HG03066 (cell line): Measurements from ENCODE around the gene KLHL3.
A peak's percentile ranks its signal among the peaks of the same experiment; 100 is the strongest.
"Not testable (repeated sequence)": the region's sequence is repeated elsewhere in the genome, so short reads cannot be mapped to it uniquely, and the experiment has no call there.

Source experiments
- ATAC-seq: cut with Tn5 transposase; IDR thresholded peaks from one replicate; pipeline ENCODE4 v1.9.1; 2021; ENCODE audit warnings: low read depth; ENCODE audit not compliant: unreplicated experiment

KLHL3 gene

DNA sequence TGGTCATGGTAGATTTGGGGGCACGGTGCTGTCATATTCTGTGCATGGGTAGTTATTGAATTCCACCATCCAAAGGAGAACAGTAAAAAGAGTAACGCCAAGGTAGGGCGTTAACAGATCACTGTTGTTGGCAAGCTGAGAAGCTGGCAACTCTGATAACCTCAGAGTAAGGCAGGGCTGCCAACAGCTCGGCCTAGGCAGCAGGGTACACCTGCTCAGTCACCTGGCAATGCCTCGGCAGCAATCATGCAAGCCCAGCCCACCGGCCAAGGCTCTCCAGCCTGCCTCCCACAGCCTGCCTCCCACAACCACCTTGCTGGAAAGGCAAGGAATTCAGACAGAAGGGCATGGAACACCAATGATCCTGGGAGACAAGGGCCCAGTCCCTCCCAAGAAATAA lies 63.9 kb downstream of the KLHL3 start:
- ATAC-seq: no peak

DNA sequence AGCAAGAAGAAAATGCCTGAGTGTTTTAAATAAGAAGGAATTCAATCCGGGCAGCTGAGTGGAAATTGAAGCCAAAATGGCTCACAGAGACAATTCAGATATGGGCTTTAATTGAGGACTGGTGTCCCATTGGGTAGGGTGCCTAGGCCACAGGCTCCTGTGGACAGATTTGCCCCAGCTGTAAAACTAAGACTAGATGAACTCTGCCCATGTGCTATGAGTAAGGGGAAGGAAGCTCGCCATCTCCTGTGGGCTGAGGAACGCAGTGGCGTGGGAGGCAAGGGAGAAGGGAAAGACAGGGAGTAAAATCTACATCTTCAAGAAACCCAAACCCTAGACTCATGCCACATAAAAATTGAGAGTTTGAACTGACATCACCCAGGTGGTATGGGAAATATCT lies 66.1 kb downstream of the KLHL3 start:
- ATAC-seq: no peak

- ATAC-seq: no peak
Measured at GRCh38 chr5:137668637-137669036, 67.3 kb downstream of the KLHL3 start.

DNA sequence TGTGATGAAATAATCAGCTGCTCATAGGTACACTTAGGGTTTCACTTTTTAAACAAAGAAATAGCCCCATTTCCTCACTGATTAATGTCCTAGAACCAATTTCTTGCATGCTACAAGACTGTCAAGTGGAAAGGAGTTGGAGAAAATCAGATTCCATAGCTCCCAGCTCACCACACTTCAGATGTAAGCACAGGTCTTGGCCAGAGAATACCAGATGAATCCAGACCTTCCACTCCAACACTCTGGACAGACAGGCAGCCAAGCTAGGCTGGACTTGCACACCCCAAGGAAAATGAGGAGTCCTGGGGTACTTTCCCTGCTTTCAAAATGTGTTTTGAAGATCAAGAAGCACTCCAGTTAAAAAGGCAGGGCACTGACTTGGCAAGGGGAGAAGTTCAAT lies 68.5 kb downstream of the KLHL3 start:
- ATAC-seq: no peak

- no peak for ATAC-seq
Measured at GRCh38 chr5:137666901-137667300, 69.0 kb downstream of the KLHL3 start.

DNA sequence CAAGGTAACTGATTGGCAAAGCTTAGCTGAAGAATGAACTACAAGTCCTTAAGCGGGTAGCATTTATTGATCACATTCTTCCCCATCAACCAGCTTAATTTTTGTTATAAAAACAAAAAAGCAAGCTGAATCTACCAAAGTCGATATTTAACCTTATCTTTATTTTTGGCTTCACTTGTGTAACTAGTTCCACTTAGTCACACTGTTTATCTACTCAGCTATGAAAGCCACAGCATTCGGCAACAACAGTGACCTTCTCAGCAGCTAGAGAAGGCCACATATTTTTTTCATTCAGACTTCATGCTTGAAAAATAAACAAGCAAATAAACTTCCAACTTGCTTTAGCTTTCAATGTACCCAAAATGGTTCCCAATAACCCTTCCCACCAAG lies 69.4 kb downstream of the KLHL3 start:
- peak; percentile 50 for ATAC-seq

DNA sequence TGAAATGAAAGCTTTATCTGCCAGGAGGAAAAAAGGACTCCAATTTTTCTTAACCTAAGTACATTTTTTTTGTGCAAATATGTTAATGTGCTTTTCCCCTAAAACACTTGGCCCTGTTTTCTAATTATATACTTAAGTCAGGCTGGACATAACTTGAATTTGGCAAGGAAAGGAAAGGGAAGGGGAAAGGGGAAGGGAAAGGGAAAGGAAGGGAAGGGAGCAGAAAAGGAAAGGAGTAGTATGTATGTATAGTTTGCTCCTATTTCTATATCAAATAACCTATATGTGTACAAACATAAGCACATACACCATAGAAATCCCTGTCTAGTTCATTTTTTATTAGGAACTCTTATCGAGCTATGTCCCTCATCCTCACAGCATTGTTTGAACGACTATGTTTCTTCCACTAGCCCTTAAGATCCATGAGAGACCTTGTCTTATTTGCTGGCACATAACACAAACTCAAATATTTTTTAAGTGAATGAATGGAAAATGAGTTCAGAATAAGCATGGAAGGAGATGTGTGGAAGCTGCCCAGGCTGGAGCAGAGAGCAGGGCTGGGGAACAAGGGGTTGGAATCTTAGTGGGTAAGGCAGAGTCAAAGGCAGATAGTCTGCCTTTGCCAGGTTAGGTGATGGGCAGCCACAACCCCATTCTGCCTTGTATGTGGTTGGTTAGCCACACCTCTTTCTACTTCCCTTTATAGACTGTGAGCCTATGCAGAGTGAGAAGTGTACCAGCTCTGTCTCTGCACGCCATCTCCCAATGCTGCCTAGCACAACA lies 70.0 kb downstream of the KLHL3 start:
- peak; percentile 100 for ATAC-seq

DNA sequence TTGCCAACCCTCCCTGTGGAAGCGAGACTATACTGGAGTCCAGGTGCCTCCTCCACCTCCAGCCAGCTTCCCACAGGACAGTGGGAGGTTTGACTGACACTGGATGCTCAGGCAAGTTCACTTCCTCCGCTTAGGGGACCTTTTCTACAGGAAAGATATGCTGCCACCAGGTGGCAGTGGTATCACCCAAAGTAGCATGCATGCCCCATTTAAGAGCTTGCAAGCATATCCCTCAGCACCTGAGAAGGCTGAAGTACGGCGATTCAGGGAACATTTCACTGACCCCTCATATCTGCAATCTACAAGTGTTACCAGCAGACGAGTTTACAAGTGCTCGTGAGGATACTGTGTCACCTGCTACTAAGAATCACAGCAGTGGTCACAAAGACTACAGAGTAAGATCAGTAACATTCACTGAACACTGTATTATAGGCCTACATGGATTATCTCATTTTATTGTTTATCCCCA lies 75.5 kb downstream of the KLHL3 start:
- peak; percentile 99 for ATAC-seq

DNA sequence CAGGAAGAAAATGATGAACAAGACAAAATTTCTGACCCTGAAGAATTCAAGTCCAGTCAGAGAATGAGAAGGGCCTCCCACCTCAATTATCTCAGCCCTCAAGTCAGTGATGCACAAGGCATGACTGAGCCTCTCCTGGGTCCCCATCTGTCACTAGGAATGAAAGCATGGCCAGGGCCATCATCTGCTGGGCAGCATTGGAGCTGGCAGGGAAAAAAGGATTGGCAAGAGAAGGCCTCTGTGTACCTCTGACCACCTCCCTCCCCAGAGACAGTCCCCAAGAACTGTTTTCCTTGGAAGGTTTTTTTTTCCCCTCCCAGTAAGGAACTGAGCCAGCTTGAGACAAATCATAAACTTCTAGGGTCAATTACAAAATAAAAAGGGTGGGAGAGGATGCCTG lies 76.7 kb downstream of the KLHL3 start:
- ATAC-seq: no peak

GRCh38 chr5:137658324-137658723 lies 77.6 kb downstream of the KLHL3 start:
- no peak for ATAC-seq

- no peak for ATAC-seq
Measured at GRCh38 chr5:137657073-137657472, 78.8 kb downstream of the KLHL3 start.

- no peak for ATAC-seq
Measured at GRCh38 chr5:137656558-137656957, 79.3 kb downstream of the KLHL3 start.

DNA sequence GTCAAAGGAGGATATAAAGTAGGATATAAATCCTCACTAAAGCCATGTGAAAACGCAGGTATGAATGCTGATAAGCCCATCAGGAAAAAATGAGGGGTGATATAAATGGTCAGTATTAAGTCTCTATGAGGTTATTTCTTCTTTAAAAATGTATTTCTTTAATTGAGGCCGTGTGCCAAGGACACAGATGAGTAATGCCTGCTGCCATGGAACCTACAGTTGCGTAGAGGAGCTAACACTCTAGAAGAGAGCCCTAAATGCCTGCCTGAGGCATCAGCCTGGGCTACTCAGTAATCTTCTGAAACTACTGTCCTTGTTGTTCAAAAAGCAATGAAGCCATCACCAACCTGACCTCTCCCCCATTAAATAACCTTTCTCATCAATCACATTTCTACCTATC lies 84.9 kb downstream of the KLHL3 start:
- ATAC-seq: no peak

DNA sequence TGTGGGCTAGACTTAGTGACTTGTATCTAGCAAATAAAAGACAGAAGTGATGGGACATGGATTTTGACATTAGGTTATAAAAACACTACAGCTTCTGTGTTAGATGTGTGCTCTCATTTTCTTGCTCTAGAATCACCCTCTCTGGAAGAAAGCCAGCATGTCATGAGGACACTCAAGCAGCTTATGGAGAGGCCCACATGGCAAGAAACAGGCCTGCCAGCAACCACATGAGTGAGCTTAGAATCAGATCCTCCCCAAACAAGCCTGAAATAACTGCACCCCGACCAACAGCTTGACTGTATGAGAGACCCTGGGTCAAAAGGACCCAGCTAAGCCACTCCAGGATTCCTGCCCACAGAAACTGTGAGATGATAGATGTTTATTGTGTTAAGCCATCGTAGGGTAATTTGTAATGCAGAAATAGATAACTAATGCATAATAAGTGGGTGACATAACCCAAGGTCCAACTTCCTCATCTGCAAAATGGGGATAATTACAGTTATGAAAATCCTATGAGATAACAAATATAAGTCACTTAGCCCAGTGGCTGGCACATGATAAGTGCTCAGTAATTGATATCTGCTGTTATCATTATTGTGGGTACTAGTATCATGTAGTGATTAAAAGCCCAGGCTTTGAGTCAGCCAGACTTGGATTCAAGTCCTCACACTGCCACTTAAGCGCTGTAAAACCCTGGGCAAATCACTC lies 86.5 kb downstream of the KLHL3 start:
- ATAC-seq: no peak

DNA sequence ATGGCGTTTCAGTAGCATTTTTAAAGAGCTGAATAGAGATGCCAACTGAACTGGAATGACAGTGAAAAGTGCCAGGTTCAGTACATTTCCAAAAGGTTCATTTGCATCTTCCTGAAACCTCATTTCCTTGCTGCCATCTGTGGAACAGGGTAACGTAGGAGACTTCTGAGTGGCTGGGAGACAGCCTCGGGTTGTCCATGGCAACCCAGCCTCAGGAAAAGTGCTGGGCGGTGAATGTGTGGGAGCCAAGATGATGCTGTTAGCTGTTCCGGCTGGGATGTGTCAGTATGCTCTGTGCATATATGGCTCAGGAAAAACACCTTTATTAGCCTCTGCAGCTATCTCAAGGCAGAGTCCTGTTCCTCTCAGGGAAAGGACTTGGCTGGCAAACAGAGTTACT lies 87.5 kb downstream of the KLHL3 start:
- ATAC-seq: no peak

DNA sequence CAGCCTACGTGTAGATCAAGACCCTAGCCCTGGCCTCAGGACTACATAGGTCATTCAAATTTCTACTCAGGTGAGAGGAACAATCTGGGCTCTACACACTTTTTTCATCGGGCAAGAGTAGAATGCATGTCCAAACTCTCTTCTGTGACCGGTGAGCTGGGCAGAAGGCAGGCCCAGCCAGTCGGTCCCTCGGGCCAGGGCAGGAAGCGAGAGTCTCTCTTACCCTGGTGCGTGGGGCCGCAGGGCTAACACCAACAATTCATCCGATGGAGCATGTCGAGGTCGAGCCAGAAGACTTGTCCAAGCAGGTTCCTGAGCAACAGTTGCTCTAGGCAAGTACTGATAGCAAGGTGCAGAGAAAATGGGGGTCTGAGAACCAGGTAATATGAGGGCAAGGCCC lies 88.5 kb downstream of the KLHL3 start:
- ATAC-seq: no peak

DNA sequence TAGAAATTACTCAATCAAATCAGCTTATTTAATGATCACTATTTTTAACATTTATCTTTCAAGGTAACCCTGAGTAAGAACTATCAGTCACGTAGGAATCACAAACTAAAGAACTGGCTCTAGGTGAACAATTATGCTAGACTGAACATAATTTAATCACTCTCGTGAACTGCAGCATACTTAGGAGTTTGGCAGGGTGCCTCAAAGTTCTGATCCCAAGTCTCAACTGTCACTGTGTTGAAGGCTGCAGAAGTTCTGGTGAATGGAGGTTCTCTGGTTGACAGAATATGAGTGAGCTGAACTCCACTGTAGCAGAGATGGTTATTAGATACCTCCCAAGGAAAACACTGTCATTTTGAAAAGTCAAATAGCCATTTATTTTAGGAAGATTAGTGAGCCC lies 89.1 kb downstream of the KLHL3 start:
- no peak for ATAC-seq

- not testable (repeated sequence) for ATAC-seq
Measured at GRCh38 chr5:137643081-137643480, 92.8 kb downstream of the KLHL3 start.

DNA sequence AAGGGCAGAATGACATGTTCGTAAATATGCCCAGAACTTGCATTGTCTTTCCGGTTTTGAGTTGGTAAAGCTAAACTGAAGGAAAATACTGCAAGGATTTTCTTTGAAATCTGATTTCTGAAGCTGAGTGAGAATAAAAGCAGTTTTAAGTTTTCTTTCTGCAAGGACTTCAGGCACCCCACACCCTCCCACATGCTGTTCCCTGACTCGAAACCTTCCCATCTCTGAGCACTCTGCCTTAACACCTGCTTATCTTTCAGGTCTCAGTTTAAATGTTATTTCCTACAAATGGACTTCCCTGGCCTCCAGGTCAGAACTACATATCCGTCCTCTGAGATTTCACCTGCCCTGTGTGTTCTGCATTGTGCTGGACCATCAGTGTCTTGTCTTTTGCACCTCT lies 93.8 kb downstream of the KLHL3 start:
- no peak for ATAC-seq

DNA sequence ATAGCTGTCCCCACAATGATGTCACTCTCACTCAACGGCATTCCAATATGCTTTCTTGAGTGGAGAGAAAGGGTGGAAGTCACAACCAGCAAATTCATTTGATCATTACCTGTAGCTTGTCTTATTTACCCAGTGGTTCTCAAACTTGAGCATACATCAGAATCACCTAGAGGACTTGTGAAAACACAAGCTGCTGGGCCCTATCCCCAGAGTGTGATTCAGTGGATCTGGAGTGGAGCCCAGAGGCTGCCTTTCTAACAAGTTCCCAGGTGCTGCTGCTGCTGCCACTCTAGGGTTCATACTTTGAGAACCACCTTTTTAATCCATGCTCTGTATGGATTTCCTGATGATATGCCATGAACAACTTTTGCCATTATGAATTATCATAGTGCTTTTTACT lies 94.7 kb downstream of the KLHL3 start:
- ATAC-seq: no peak

DNA sequence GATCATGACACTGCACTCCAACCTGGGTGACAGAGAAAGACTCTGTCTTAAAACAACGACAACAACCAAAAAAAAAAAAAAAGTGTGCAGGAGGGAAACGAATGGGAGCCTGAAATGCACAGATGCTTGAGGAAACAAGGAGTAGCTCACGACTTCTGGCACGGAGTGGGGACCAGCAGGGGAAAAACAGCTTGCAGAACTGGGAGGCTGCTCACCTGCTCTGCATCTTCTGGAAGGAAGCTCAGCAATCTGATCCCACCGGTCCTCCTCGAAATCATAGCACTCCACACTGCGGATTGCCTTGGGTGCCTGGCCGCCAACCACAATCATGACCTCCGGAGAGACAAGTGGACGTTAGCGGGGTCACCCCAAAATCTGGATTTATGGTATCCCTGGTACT lies 96.2 kb downstream of the KLHL3 start:
- no peak for ATAC-seq

DNA sequence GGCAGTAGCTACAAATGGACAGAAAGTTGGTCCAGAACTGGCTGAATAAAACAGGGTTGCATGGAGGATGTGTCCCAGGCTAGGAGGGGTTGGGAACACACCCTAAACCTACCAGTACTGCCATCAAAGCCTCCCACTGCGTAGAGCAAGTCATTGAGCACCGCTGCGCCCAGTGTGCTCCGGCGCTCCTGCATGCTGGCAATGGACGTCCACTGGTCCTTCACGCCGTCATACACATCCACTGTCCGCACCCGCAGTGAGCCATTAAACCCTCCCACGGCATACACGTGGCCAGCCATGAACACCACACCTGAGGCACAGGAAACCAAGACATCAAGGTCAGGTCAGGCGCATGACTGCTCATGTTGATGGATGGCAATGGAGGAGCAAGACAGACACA lies 97.0 kb downstream of the KLHL3 start:
- ATAC-seq: no peak
